Measurements from ENCODE around the gene PFKFB4.

Gene PFKFB4

GRCh38 chr3:48584836-48585235 is 28.2 kb upstream of the PFKFB4 start:
- DNase-seq = no peak

- no peak for DNase-seq
Measured at GRCh38 chr3:48581621-48582481, 25.2 kb upstream of the PFKFB4 start.

GRCh38 chr3:48576647-48577046 is 20.0 kb upstream of the PFKFB4 start:
- DNase-seq = no peak

GRCh38 chr3:48575366-48575765 is 18.8 kb upstream of the PFKFB4 start:
- no peak for DNase-seq

GRCh38 chr3:48573973-48574585 is 17.5 kb upstream of the PFKFB4 start:
- DNase-seq = no peak

- DNase-seq = no peak
Measured at GRCh38 chr3:48572517-48572916, 15.9 kb upstream of the PFKFB4 start.

GRCh38 chr3:48571938-48572337 is 15.3 kb upstream of the PFKFB4 start:
- DNase-seq = no peak

- DNase-seq = no peak
Measured at GRCh38 chr3:48569808-48570450, 13.3 kb upstream of the PFKFB4 start.

GRCh38 chr3:48569400-48569799 is 12.8 kb upstream of the PFKFB4 start:
- DNase-seq = no peak

GRCh38 chr3:48568476-48568875 is 11.9 kb upstream of the PFKFB4 start:
- no peak for DNase-seq

- no peak for DNase-seq
Measured at GRCh38 chr3:48567500-48567899, 10.9 kb upstream of the PFKFB4 start.

- DNase-seq = no peak
Measured at GRCh38 chr3:48567090-48567489, 10.5 kb upstream of the PFKFB4 start.

- DNase-seq = no peak
Measured at GRCh38 chr3:48566401-48566760, 9.8 kb upstream of the PFKFB4 start.

GRCh38 chr3:48565591-48566400 is 9.2 kb upstream of the PFKFB4 start:
- no peak for DNase-seq

- no peak for DNase-seq
Measured at GRCh38 chr3:48565186-48565585, 8.6 kb upstream of the PFKFB4 start.

- no peak for DNase-seq
Measured at GRCh38 chr3:48564667-48565066, 8.1 kb upstream of the PFKFB4 start.

GRCh38 chr3:48564022-48564421 is 7.4 kb upstream of the PFKFB4 start:
- DNase-seq = no peak

GRCh38 chr3:48563382-48563918 is 6.8 kb upstream of the PFKFB4 start, which contains the start of gene UCN2:
Gene UCN2, minus strand, starts transcription at chr3:48563781. Its CDS starts 657 bp downstream, at chr3:48563124.
- DNase-seq = no peak

- DNase-seq = no peak
Measured at GRCh38 chr3:48562367-48563095, 5.9 kb upstream of the PFKFB4 start.

GRCh38 chr3:48561045-48561736 is 4.6 kb upstream of the PFKFB4 start:
- DNase-seq = no peak

- DNase-seq = no peak
Measured at GRCh38 chr3:48560648-48561018, 4.0 kb upstream of the PFKFB4 start.

Measured in cerebellar nuclear complex (tissue), 1 donor.